Brain microvascular endothelial cell (primary cell): ENCODE results near the gene BTAF1.
A peak's percentile ranks its signal among the peaks of the same experiment; 100 is the strongest.

Source experiments
- DNase-seq: peaks from one replicate; pipeline ENCODE4 v3.0.0-alpha.2; 2020
- H3K27ac ChIP-seq: fragments of 250-450 bp; sonication (Bioruptor Pico); 2 replicates; pipeline ENCODE4 v1.5.1; 2020; ENCODE audit warnings: mild to moderate bottlenecking, moderate library complexity
- H3K27me3 ChIP-seq: fragments of 250-450 bp; sonication (Bioruptor Pico); replicated peaks from 2 replicates; pipeline ENCODE4 v1.5.1; 2020; ENCODE audit warnings: mild to moderate bottlenecking
- H3K36me3 ChIP-seq: fragments of 250-450 bp; sonication (Bioruptor Pico); replicated peaks from 2 replicates; pipeline ENCODE4 v1.5.1; 2020; ENCODE audit warnings: mild to moderate bottlenecking
- H3K4me3 ChIP-seq: 2 replicates; pipeline ENCODE4 v1.5.1; 2011; ENCODE audit warnings: low read depth, mild to moderate bottlenecking, control low read depth, low read length, moderate library complexity
- CTCF ChIP-seq: IDR thresholded peaks from 2 replicates; pipeline ENCODE4 v1.5.1; 2011; ENCODE audit warnings: low read depth, mild to moderate bottlenecking, moderate library complexity, low read length, control low read depth, inconsistent platforms; ENCODE audit errors: missing control alignments
- in situ Hi-C: cut with HindIII; loops from 2 replicates; pipeline ENCODE4 v1.10.0; 2017; ENCODE audit warnings: low sequenced_read_pairs, low pct_ligation_motif_present

BTAF1 gene

DNA sequence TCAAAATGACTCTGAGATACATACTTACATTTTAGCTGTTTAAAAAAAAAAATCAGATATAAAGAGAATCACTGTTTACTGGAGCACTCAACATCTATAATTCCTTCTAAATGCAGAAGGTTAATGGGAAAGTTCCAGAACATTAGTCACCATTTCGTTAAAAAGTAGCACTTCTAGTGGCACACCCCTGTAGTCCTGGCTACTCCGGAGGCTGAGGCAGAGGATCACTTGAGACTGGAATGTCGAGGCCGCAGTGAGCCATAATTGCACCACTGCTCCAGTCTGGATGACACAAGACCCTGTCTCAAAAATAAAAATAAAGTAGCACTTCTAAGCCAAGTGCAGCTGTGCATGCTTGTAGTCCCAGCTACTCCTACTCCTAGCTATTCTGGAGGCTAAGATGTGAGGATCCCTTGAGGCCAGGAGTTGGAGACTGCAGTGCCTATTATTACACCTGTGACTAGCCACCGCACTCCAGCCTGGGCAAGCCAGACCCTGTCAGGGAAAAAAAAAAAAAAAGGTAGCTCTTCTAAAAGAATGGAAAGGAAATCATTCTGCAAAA is 16.5 kb upstream of the BTAF1 start:
- Histone ChIP-seq H3K36me3 (no peaks in the 10 kb centered on the region), H3K27ac (no peak overlapping the region), H3K4me3 (peak overlapping the region; percentile 71), H3K27me3 (no peaks in the 10 kb centered on the region)
- in situ Hi-C loops, result no loop called here
- DNase-seq, result no peak
- no peak for TF ChIP-seq CTCF

GRCh38 chr10:91907914-91908336 is 15.6 kb upstream of the BTAF1 start:
- no peak for DNase-seq
- Histone ChIP-seq H3K4me3 (peak overlapping the region; percentile 71), H3K27me3 (no peaks in the 10 kb centered on the region), H3K36me3 (no peaks in the 10 kb centered on the region), H3K27ac (no peak overlapping the region)
- in situ Hi-C loops, result no loop called here
- no peak for TF ChIP-seq CTCF

DNA sequence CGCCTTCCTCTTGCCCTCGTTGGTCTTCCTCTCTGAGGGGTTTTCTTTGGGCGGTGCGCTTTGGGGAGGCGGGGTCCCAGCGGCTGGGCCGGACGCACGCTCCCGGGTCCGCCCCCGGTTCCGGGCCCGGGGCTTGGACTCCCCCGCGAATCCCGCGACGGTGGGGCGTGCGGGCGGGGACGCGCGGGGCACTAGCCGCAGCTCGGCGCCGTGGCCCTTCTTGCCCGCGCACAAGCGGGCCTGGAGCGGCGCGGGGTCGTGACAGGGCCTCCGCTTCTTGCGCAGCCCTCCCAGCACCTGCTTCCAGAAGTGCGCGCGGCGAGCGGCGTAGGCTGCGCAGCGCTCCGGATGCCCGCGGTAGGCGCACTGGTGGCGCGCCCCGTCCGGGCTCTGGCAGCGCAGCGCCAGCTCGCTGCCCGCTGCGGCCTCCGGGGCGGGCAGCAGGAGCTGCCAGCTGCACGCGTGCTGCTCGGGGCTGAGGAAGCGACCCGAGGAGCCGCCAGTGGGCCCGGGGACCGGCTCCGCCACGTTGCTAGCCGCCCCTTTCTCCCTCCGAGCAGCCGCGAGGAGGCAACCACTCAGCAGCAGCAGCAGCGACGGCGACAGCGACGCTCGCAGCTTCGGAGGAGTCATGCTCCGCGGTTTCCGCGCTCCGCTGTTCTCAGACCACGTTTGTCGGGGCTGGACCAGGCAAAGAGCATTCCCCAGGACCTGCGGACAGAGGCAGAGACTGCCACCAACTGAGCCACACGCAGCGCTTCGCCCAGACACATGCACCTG is 15.0 kb upstream of the BTAF1 start:
- peak; percentile 48 for DNase-seq
- Histone ChIP-seq H3K4me3 (peak overlapping the region; percentile 71), H3K27ac (no peak overlapping the region), H3K27me3 (no peaks in the 10 kb centered on the region), H3K36me3 (no peaks in the 10 kb centered on the region)
- peak; percentile 44 for TF ChIP-seq CTCF
- in situ Hi-C loops, result no loop called here

DNA sequence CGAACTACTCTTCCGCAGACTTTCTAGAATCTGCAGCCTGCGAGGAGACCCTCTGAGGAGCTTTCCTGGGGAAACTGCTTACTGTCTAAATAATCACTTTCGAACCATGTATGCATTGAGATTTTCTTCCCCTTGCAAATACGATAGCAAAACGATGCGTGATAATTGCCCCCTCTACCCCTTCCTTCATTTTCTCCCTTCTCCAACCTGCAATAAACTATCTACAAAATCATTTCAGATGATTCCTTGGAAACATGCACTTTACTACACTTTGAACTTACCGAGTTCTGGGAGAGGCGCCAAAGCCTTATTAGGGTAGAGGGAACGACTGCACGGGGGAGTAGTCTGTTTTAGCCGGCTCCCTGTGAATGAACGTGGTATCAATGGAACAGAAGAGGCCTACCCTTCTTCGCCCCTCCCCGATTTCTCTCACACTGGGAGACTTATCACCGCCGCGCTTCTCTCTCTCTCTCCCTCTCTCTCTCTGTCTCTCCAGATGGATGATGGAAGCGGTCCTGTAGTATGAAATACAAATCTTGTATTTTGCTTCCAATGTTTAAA is 14.4 kb upstream of the BTAF1 start, which contains the start of gene FGFBP3:
Gene FGFBP3, minus strand, starts transcription at position 370 of the 561 bp plus-strand sequence. CDS start 517 bp downstream, outside the sequence.
- Histone ChIP-seq H3K27me3 (no peaks in the 10 kb centered on the region), H3K27ac (no peak within 1 kb of the TSS), H3K36me3 (no peaks in the 10 kb centered on the region), H3K4me3 (peak within 1 kb of the TSS; percentile 71)
- TF ChIP-seq CTCF, result no peak
- in situ Hi-C loops, result no loop called here
- DNase-seq, result peak; percentile 28

- no peak for DNase-seq
- H3K27ac ChIP-seq, result no peak overlapping the region
- no peak for TF ChIP-seq CTCF
- in situ Hi-C loops, result no loop called here
- H3K36me3 ChIP-seq, result no peaks in the 10 kb centered on the region
- no peak overlapping the region for H3K4me3 ChIP-seq
- no peaks in the 10 kb centered on the region for H3K27me3 ChIP-seq
These were observed 13.1 kb upstream of the BTAF1 start for GRCh38 chr10:91910467-91910866.
